NCI-H82 (cell line): Measurements from ENCODE around the gene CLEC3B.
"Not testable (repeated sequence)": the region's sequence is repeated elsewhere in the genome, so short reads cannot be mapped to it uniquely, and the experiment has no call there.

Experiments
- DNase-seq: peaks from one replicate; lab custom pipeline; 2025; lab: John Stamatoyannopoulos, UW

CLEC3B gene

GRCh38 chr3:45026038-45026437, at the start of gene CLEC3B:
CLEC3B (plus strand) TSS chr3:45026303; CDS start chr3:45026363, 60 bp downstream.
- DNase-seq, result no peak

- no peak for DNase-seq
Measured at GRCh38 chr3:44981220-44981619, 44.9 kb upstream of the CLEC3B start.

- DNase-seq, result no peak
Measured at GRCh38 chr3:44981751-44982150, 44.4 kb upstream of the CLEC3B start.

- DNase-seq, result no peak
Measured at GRCh38 chr3:44982817-44983216, 43.3 kb upstream of the CLEC3B start.

GRCh38 chr3:44983484-44983941, 42.6 kb upstream of the CLEC3B start:
- DNase-seq, result no peak

GRCh38 chr3:44984335-44984734, 41.8 kb upstream of the CLEC3B start:
- DNase-seq, result no peak

- DNase-seq, result not testable (repeated sequence)
Measured at GRCh38 chr3:44986330-44986729, 39.8 kb upstream of the CLEC3B start.

- no peak for DNase-seq
Measured at GRCh38 chr3:44987332-44987731, 38.8 kb upstream of the CLEC3B start.

GRCh38 chr3:44988073-44988472, 38.0 kb upstream of the CLEC3B start:
- no peak for DNase-seq

- DNase-seq, result no peak
Measured at GRCh38 chr3:44989141-44989540, 37.0 kb upstream of the CLEC3B start.

- DNase-seq, result no peak
Measured at GRCh38 chr3:44989636-44990373, 36.3 kb upstream of the CLEC3B start.

- DNase-seq, result no peak
Measured at GRCh38 chr3:44991326-44991725, 34.8 kb upstream of the CLEC3B start.

GRCh38 chr3:44992555-44993470, 33.3 kb upstream of the CLEC3B start:
- DNase-seq, result peak; percentile 49

GRCh38 chr3:44993471-44994205, 32.5 kb upstream of the CLEC3B start:
- DNase-seq, result no peak

- no peak for DNase-seq
Measured at GRCh38 chr3:44995142-44995770, 30.8 kb upstream of the CLEC3B start.

- DNase-seq, result no peak
Measured at GRCh38 chr3:44996556-44996969, 29.5 kb upstream of the CLEC3B start.

GRCh38 chr3:44999782-45000181, 26.3 kb upstream of the CLEC3B start:
- no peak for DNase-seq

GRCh38 chr3:45000823-45001222, 25.3 kb upstream of the CLEC3B start:
- DNase-seq, result no peak

- DNase-seq, result no peak
Measured at GRCh38 chr3:45001738-45002137, 24.4 kb upstream of the CLEC3B start.

- DNase-seq, result no peak
Measured at GRCh38 chr3:45002139-45002660, 23.9 kb upstream of the CLEC3B start.

- no peak for DNase-seq
Measured at GRCh38 chr3:45002720-45003119, 23.4 kb upstream of the CLEC3B start.

- no peak for DNase-seq
Measured at GRCh38 chr3:45003406-45003805, 22.7 kb upstream of the CLEC3B start.
